ENCODE data around the gene CUEDC1. TPM values are rescaled to one million over a fixed set of nuclear protein-coding genes. Genes with fewer than 3 reads are reported as not detected.

The CUEDC1 gene
- total and polyA plus RNA-seq, 2 of the 13 experiments (the other 11 are each of a cell fraction or from before 2014, with no cell fraction given): 7.4 to 12.9 TPM

DNA sequence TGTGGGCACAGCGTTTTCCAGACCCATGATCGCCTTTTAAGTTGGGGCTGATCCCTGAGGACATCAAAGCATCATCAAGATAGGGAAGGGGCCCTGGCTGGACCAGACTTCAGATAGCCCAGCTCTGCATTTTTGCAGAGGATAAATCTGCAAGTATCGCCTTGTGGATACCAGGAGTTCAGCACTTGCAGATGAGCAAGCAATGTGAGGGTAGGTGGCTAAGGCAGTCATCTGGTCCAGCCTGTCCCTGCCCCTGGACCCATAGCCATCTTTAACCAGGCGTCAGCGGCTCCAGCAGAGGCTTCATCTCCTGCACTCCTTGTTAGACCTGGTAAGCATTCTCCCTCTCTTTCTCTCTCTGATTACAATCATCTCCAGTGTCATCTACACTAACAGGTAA lies 96.4 kb downstream of the CUEDC1 start (continued):
- TF ChIP-seq, protein P1, sequence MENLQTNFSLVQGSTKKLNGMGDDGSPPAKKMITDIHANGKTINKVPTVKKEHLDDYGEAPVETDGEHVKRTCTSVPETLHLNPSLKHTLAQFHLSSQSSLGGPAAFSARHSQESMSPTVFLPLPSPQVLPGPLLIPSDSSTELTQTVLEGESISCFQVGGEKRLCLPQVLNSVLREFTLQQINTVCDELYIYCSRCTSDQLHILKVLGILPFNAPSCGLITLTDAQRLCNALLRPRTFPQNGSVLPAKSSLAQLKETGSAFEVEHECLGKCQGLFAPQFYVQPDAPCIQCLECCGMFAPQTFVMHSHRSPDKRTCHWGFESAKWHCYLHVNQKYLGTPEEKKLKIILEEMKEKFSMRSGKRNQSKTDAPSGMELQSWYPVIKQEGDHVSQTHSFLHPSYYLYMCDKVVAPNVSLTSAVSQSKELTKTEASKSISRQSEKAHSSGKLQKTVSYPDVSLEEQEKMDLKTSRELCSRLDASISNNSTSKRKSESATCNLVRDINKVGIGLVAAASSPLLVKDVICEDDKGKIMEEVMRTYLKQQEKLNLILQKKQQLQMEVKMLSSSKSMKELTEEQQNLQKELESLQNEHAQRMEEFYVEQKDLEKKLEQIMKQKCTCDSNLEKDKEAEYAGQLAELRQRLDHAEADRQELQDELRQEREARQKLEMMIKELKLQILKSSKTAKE (CRISPR knock-in tag; IDR thresholded peaks at IDR 0.05; ENCODE audit: borderline replicate concordance): no peak
- no peak for TF ChIP-seq ZNF17 (CRISPR knock-in tag; IDR thresholded peaks at IDR 0.05)
- no peak for TF ChIP-seq ZNF160 (CRISPR knock-in tag; IDR thresholded peaks at IDR 0.05)
- TF ChIP-seq WIZ (CRISPR knock-in tag; IDR thresholded peaks at IDR 0.05): no peak
- no peak for TF ChIP-seq TRIM24 (CRISPR knock-in tag; IDR thresholded peaks at IDR 0.05)

DNA sequence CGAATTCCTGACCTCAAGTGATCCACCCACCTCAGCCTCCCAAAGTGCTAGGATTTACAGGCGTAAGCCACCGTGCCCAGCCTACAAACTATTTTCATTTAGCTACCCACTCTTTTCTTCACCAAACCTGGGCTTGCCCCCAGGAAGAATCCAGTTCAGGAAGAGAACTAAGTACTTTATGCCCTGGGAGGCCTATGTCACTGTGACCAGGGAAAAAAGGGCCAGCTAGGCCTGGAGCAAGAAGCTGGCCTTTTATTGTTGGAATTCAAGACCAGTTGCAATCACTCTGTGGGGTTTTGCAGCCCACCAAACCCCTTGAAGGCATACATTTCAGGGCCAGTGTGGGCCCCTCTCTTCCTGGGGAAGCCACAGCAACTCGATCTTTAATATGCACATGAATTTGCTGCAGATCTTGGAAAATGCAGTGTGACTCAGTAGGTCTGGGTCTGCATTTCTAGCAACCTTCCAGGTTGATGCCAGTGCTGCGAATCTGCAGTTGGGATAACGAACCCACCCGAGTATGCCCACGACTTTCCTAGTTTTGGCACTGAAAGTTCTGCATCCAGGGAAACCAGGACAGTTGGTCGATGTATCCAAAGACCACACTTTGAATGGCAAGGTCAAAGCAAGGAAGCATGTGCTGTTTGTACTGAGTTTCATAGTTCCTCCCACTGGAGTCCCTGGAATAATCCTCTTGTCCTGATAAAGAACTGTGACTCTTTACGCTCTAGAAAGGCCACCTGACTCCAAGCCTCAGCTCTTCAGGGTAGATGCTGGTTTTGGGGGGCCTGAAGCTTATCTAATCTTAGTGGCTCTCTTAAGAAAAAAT lies 98.2 kb downstream of the CUEDC1 start:
- DNase-seq (ENCODE audit: low spot score) (peak; percentile 73), ATAC-seq (peak; percentile 3; the same call in 1 of the 3 replicates), FAIRE-seq (peak; percentile 82)
- Histone ChIP-seq H3K79me2 (ENCODE audit: insufficient read depth, low read length) (no peaks in the 10 kb centered on the region), H3K9me3 (ENCODE audit: low read length) (no peaks in the 10 kb centered on the region), H3K36me3 (replicated peaks in 1 of 2; ENCODE audit: control insufficient read depth in 1 of 2, insufficient read depth in 2 of 2, low read length in 2 of 2) (no peaks in the 10 kb centered on the region), H3K4me2 (ENCODE audit: low read depth, low read length) (peak overlapping the region; percentile 33), H3K27ac (ENCODE audit: extremely low read length, insufficient read depth, low read length) (peak overlapping the region; percentile 77), H3K9ac (ENCODE audit: insufficient read depth, low read depth, low read length) (peak overlapping the region; percentile 5; the same call in 1 of the 2 replicates), H3K4me3 (replicated peaks in 1 of 3; ENCODE audit: insufficient read depth in 1 of 3, low read depth in 2 of 3, low read length in 3 of 3) (no peak overlapping the region), H3K27me3 (ENCODE audit: control insufficient read depth in 1 of 2, insufficient read depth in 2 of 2, low read length in 2 of 2) (no peaks in the 10 kb centered on the region; a peak in 1 of 5 replicates), H4K20me1 (ENCODE audit: insufficient read depth, low read length) (no peaks in the 10 kb centered on the region), H3K4me1 (ENCODE audit: insufficient read depth, low read length) (peaks cover 88% of the 10 kb centered on the region), H2AFZ (ENCODE audit: low read length) (no peak overlapping the region)
- WGBS (ENCODE audit: low lambda C conversion rate): 56% methylated on average over 8 of the region's 10 CpGs
- in situ Hi-C loops (cut with HindIII; ENCODE audit: extremely low pct_ligation_motif_present, low pct_unique_long_range_greater_than_20kb): loop anchor here (10.0 kb wide), 1 partner anchor 258 kb away; no protein-coding TSS in a partner anchor
- POLR2A ChIA-PET: interaction anchor here (0.8 to 9.4 kb wide), 3 partner anchors 20 to 150 kb away, joined by 3 to 173 read pairs (median 13); partner anchors contain the start of genes SRSF1 and VEZF1
- intact Hi-C loops (cut with micrococcal nuclease; ENCODE audit: unreplicated experiment): loop anchor here (2.0 kb wide), 1 partner anchor 256 kb away; no protein-coding TSS in a partner anchor
- CTCF ChIA-PET (ENCODE audit: low intra/inter-chr PET ratio, low total read pairs): interaction anchor here (0.8 to 2.9 kb wide), 7 partner anchors 34 to 256 kb away, joined by 3 to 15 read pairs (median 7); no protein-coding TSS in a partner anchor
- no TSS peak for BruUV-seq (replicated peaks)
- TF ChIP-seq MXD3 (CRISPR knock-in tag; IDR thresholded peaks at IDR 0.05) (0 out of 2 replicates have a peak, but pooled peaks have one; percentile 3), MATR3 (CRISPR knock-in tag; IDR thresholded peaks at IDR 0.05) (no peak), WIZ (CRISPR knock-in tag; IDR thresholded peaks at IDR 0.05) (peak; percentile 87; the same call in 1 of the 2 replicates), ZNF44 (CRISPR knock-in tag; IDR thresholded peaks at IDR 0.05) (0 out of 2 replicates have a peak, but pooled peaks have one; percentile 54), NCOR1 (IDR thresholded peaks at IDR 0.05; ENCODE audit: borderline replicate concordance, low read length) (0 out of 2 replicates have a peak, but pooled peaks have one; percentile 27), ZFY (CRISPR knock-in tag; IDR thresholded peaks at IDR 0.05) (peak; percentile 34; the same call in 1 of the 2 replicates), ZNF101 (CRISPR knock-in tag; IDR thresholded peaks at IDR 0.05; ENCODE audit: borderline replicate concordance, low read depth) (no peak), ZNF614 (CRISPR knock-in tag; IDR thresholded peaks at IDR 0.05; ENCODE audit: borderline replicate concordance) (peak; percentile 70), NR2F6 (IDR thresholded peaks at IDR 0.05) (no peak), NR2F6 (CRISPR knock-in tag; IDR thresholded peaks at IDR 0.05) (peak; percentile 70; the same call in 1 of the 2 replicates), KDM2A (CRISPR knock-in tag; IDR thresholded peaks at IDR 0.05; ENCODE audit: borderline replicate concordance, low read depth) (no peak), ZNF317 (CRISPR knock-in tag; IDR thresholded peaks at IDR 0.05) (peak; percentile 17; the same call in 1 of the 2 replicates), GATAD2A (CRISPR knock-in tag; IDR thresholded peaks at IDR 0.05) (peak; percentile 60), ZBTB34 (CRISPR knock-in tag; IDR thresholded peaks at IDR 0.05) (0 out of 2 replicates have a peak, but pooled peaks have one; percentile 52), SKI (IDR thresholded peaks at IDR 0.05; ENCODE audit: partially characterized antibody) (no peak)

All from HepG2 (cell line).